Trophoblast cell (in vitro differentiated cells and primary cell): ENCODE data around the gene GDI1.

Source experiments
- DNase-seq, 2 donors: peaks; one replicate each; pipeline ENCODE4 v3.0.0-alpha.2; 2016
- H2AFZ ChIP-seq: 2 replicates; pipeline ENCODE4 v1.6.1; 2013; ENCODE audit warnings: low read length, moderate library complexity, mild to moderate bottlenecking; ENCODE audit not compliant: insufficient read depth, poor library complexity
- H2AK5ac ChIP-seq: 2 replicates; pipeline ENCODE4 v1.6.1; 2013; ENCODE audit warnings: mild to moderate bottlenecking, low read length
- H2BK120ac ChIP-seq: 2 replicates; pipeline ENCODE4 v1.6.1; 2013; ENCODE audit warnings: low read length, mild to moderate bottlenecking, moderate library complexity; ENCODE audit not compliant: insufficient read depth, poor library complexity
- H2BK12ac ChIP-seq: 2 replicates; pipeline ENCODE4 v1.6.1; 2013; ENCODE audit warnings: mild to moderate bottlenecking, low read length, moderate library complexity
- H2BK5ac ChIP-seq: 2 replicates; pipeline ENCODE4 v1.6.1; 2013; ENCODE audit warnings: low read length, low read depth, moderate library complexity, mild to moderate bottlenecking; ENCODE audit not compliant: poor library complexity
- H3K14ac ChIP-seq: 2 replicates; pipeline ENCODE4 v1.6.1; 2013; ENCODE audit warnings: mild to moderate bottlenecking, low read length
- H3K18ac ChIP-seq: 2 replicates; pipeline ENCODE4 v1.6.1; 2013; ENCODE audit warnings: mild to moderate bottlenecking, low read length
- H3K23ac ChIP-seq: 2 replicates; pipeline ENCODE4 v1.6.1; 2013; ENCODE audit warnings: low read length
- H3K27ac ChIP-seq: 2 replicates; pipeline ENCODE4 v1.5.1; 2013; ENCODE audit warnings: low read depth, mild to moderate bottlenecking, inconsistent platforms, low read length, moderate library complexity
- H3K27me3 ChIP-seq: 2 replicates; pipeline ENCODE4 v1.6.1; 2013; ENCODE audit warnings: inconsistent platforms, mild to moderate bottlenecking, low read length, moderate library complexity; ENCODE audit not compliant: insufficient read depth
- H3K36me3 ChIP-seq, 2 experiments: 1 replicate in 1 of 2; 2 replicates in 1 of 2; pipeline ENCODE4 v1.6.1; 2013; ENCODE audit warnings: low read length in 2 of 2, mild to moderate bottlenecking in 2 of 2, moderate library complexity in 1 of 2; ENCODE audit not compliant: insufficient read depth in 2 of 2, control insufficient read depth in 1 of 2
- H3K4ac ChIP-seq: 2 replicates; pipeline ENCODE4 v1.6.1; 2013; ENCODE audit warnings: low read depth, mild to moderate bottlenecking, low read length, moderate library complexity
- H3K4me1 ChIP-seq, 2 experiments: 1 replicate in 1 of 2; 2 replicates in 1 of 2; pipeline ENCODE4 v1.6.1; 2013; ENCODE audit warnings: low read length in 2 of 2, mild to moderate bottlenecking in 2 of 2, moderate library complexity in 1 of 2; ENCODE audit not compliant: insufficient read depth in 2 of 2, control insufficient read depth in 1 of 2
- H3K4me2 ChIP-seq: 2 replicates; pipeline ENCODE4 v1.6.1; 2013; ENCODE audit warnings: inconsistent platforms, mild to moderate bottlenecking, low read length, moderate library complexity
- H3K4me3 ChIP-seq: 2 replicates; pipeline ENCODE4 v1.5.1; 2013; ENCODE audit warnings: mild to moderate bottlenecking, low read depth, low read length, inconsistent platforms
- H3K79me1 ChIP-seq: one replicate; pipeline ENCODE4 v1.6.1; 2013; ENCODE audit warnings: low read length
- H3K79me2 ChIP-seq: 2 replicates; pipeline ENCODE4 v1.6.1; 2013; ENCODE audit warnings: low read length, mild to moderate bottlenecking; ENCODE audit not compliant: control insufficient read depth, insufficient read depth, poor library complexity
- H3K9ac ChIP-seq: 2 replicates; pipeline ENCODE4 v1.6.1; 2013; ENCODE audit warnings: mild to moderate bottlenecking, low read length
- H3K9me3 ChIP-seq: 2 replicates; pipeline ENCODE4 v1.6.1; 2013; ENCODE audit warnings: low read depth, mild to moderate bottlenecking, control low read depth, inconsistent platforms, low read length; ENCODE audit not compliant: insufficient read depth
- H4K12ac ChIP-seq: 2 replicates; pipeline ENCODE4 v1.6.1; 2013; ENCODE audit warnings: low read depth, mild to moderate bottlenecking, low read length, moderate library complexity
- H4K8ac ChIP-seq: 2 replicates; pipeline ENCODE4 v1.6.1; 2013; ENCODE audit warnings: low read depth, mild to moderate bottlenecking, low read length, moderate library complexity
- H4K91ac ChIP-seq: one replicate; pipeline ENCODE4 v1.6.1; 2013; ENCODE audit warnings: low read depth, mild to moderate bottlenecking, low read length, moderate library complexity
- whole genome bisulfite sequencing: extraction: QIAGEN DNeasy Blood & Tissue Kit; methylation state at CpG from one replicate; pipeline ENCODE4 v1.1.7; 2013; ENCODE audit warnings: missing lambda C conversion rate; ENCODE audit not compliant: insufficient read length, insufficient coverage; ENCODE audit errors: extremely low coverage; 5-methylcytosine and 5-hydroxymethylcytosine counted together

The GDI1 gene

DNA sequence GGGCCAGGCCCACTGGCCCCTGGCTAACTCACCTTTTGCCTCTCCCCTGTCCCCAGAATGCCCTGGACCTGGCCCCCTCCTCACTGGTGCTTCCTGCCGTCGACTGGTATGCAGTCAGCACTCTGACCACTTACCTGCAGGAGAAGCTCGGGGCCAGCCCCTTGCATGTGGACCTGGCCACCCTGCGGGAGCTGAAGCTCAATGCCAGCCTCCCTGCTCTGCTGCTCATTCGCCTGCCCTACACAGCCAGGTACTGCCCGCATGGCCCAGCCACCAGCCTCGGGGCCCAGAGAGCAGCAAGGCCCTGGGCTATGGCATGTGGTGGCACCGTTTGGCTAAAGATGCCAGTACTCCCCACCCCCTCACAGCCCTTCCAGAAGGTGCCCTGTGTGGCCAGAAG, 4.7 kb upstream of the GDI1 start:
- Histone ChIP-seq H3K14ac (no peak overlapping the region), H3K4me2 (no peak overlapping the region)
- no CpG with 5 or more reads among the region's 8 CpGs for WGBS

DNA sequence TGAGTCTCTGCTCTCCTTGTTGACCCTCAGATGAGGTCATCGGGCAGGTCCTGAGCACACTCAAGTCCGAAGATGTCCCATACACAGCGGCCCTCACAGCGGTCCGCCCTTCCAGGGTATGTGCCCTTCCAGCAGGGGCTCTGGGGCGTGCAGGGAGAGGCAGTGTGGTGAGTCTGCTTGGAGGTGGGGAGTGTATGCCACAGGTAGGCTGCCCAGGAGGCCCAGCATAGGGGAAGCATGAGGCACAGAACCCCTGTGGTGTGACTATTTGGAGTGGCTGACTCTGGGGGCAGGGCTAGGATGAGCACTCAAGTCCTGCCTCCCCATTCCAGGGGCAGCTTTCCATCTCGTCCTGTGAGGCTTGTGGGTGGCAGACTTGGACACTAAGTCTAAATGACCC, 3.3 kb upstream of the GDI1 start:
- no peak overlapping the region for H2AFZ ChIP-seq
- H3K36me3 ChIP-seq, result peaks cover 49% of the 10 kb centered on the region in 2 experiments
- peaks cover 13% of the 10 kb centered on the region for H3K79me1 ChIP-seq
- peaks cover 21 to 22% of the 10 kb centered on the region in 2 experiments for H3K4me1 ChIP-seq
- H2AK5ac ChIP-seq, result no peak overlapping the region
- no peak overlapping the region for H3K14ac ChIP-seq
- H4K91ac ChIP-seq, result no peak overlapping the region
- H3K18ac ChIP-seq, result no peak overlapping the region
- H3K27me3 ChIP-seq, result no peaks in the 10 kb centered on the region
- H3K23ac ChIP-seq, result no peak overlapping the region
- H4K8ac ChIP-seq, result no peak overlapping the region
- H3K4me3 ChIP-seq, result no peak overlapping the region
- H2BK5ac ChIP-seq, result no peak overlapping the region
- H3K27ac ChIP-seq, result no peak overlapping the region
- no peaks in the 10 kb centered on the region for H3K9me3 ChIP-seq
- no peak overlapping the region for H2BK120ac ChIP-seq
- DNase-seq, result no peak
- no peak overlapping the region for H2BK12ac ChIP-seq
- no peak overlapping the region for H4K12ac ChIP-seq
- no CpG with 5 or more reads among the region's 7 CpGs for whole genome bisulfite sequencing
- no peak overlapping the region for H3K4ac ChIP-seq
- H3K4me2 ChIP-seq, result no peak overlapping the region
- H3K9ac ChIP-seq, result no peak overlapping the region
- peaks cover 20% of the 10 kb centered on the region for H3K79me2 ChIP-seq

More for the DNA sequence above, 4.7 kb upstream of the GDI1 start:
- no peak overlapping the region for H2AFZ ChIP-seq
- DNase-seq, result no peak
- H4K91ac ChIP-seq, result no peak overlapping the region
- no peak overlapping the region for H3K27ac ChIP-seq
- H3K27me3 ChIP-seq, result no peaks in the 10 kb centered on the region
- no peak overlapping the region for H2BK5ac ChIP-seq
- no peak overlapping the region for H2BK120ac ChIP-seq
- no peak overlapping the region for H3K9ac ChIP-seq
- H3K79me2 ChIP-seq, result peaks cover 9% of the 10 kb centered on the region
- no peak overlapping the region for H3K4ac ChIP-seq
- H2BK12ac ChIP-seq, result no peak overlapping the region
- H3K36me3 ChIP-seq, result peaks cover 42 to 45% of the 10 kb centered on the region in 2 experiments
- peaks cover 18 to 23% of the 10 kb centered on the region in 2 experiments for H3K4me1 ChIP-seq
- H3K18ac ChIP-seq, result no peak overlapping the region
- H2AK5ac ChIP-seq, result no peak overlapping the region
- no peak overlapping the region for H4K12ac ChIP-seq
- no peaks in the 10 kb centered on the region for H3K9me3 ChIP-seq
- no peak overlapping the region for H3K4me3 ChIP-seq
- peaks cover 14% of the 10 kb centered on the region for H3K79me1 ChIP-seq
- no peak overlapping the region for H3K23ac ChIP-seq
- no peak overlapping the region for H4K8ac ChIP-seq

DNA sequence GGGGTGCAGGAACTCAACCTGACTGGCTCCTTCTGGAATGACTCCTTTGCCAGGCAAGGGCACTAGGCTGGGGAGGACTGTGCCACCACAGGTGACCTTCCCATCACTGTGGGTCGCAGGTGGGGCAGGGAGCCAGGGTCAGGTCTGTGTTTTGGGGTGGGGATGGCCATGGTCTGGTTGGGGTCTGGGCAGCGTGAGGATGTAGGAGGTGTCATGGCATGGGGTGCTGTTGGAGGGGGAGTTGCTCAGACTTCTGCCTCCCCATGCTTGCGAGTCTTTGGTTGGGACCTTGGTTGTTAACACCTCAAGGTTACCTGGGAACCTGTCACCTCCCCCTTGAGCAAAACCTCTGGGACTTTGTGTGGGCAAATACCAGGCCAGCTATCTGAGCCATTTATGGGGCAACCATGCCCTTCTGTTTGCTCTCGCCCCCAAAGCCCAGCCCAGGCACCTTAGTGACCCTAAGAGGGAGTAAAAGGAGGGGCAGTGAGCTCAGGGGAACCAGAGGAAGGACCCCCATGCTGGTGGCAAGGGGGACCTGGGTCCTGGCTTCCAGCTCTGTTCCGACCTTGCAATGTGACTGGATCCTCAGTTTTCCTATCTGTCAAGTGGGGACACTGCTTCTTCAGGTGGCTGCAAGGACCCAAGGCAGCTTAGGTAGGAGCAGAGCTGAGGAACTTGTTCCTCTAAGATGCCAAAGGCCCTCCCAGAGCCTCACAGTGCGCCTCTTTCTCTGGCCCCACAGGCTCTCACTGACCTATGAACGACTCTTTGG, 2.4 kb upstream of the GDI1 start:
- Histone ChIP-seq H3K4me1 (peaks cover 20 to 21% of the 10 kb centered on the region in 2 experiments), H2BK12ac (no peak overlapping the region), H3K9me3 (no peaks in the 10 kb centered on the region), H2AK5ac (no peak overlapping the region), H4K91ac (no peak overlapping the region), H3K23ac (no peak overlapping the region), H3K14ac (no peak overlapping the region), H3K27me3 (no peaks in the 10 kb centered on the region), H3K79me1 (peaks cover 10% of the 10 kb centered on the region), H2AFZ (no peak overlapping the region), H3K27ac (no peak overlapping the region), H3K18ac (no peak overlapping the region), H2BK120ac (no peak overlapping the region), H3K79me2 (peaks cover 16% of the 10 kb centered on the region), H3K4me2 (no peak overlapping the region), H2BK5ac (no peak overlapping the region), H4K8ac (no peak overlapping the region), H3K9ac (no peak overlapping the region), H3K4ac (no peak overlapping the region), H4K12ac (no peak overlapping the region), H3K36me3 (peaks cover 56 to 57% of the 10 kb centered on the region in 2 experiments), H3K4me3 (no peak overlapping the region)
- DNase-seq, result no peak
- WGBS, result no CpG with 5 or more reads among the region's 7 CpGs

DNA sequence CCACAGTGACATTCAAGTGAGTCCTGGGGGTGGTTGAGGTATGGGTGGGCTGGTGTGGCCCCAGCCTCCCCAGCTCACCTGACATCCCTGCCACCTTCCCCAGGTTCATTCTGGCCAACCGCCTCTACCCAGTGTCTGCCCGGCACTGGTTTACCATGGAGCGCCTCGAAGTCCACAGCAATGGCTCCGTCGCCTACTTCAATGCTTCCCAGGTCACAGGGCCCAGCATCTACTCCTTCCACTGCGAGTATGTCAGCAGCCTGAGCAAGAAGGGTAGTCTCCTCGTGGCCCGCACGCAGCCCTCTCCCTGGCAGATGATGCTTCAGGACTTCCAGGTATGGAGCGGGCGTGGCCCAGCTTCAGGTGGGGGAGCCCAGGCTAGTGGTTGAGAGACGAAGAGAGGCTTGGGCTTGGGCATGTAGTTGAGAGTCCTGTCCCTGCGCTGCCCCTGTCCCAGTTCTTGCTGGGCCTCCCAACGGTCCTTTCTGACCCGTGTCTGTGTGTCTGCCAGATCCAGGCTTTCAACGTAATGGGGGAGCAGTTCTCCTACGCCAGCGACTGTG, 1.7 kb upstream of the GDI1 start:
- Histone ChIP-seq H3K27ac (no peak overlapping the region), H3K23ac (no peak overlapping the region), H2AFZ (no peak overlapping the region), H2AK5ac (no peak overlapping the region), H3K4ac (no peak overlapping the region), H4K91ac (no peak overlapping the region), H3K9ac (no peak overlapping the region), H3K36me3 (peaks cover 63% of the 10 kb centered on the region in 2 experiments), H4K12ac (no peak overlapping the region), H4K8ac (no peak overlapping the region), H2BK12ac (no peak overlapping the region), H3K79me1 (peaks cover 10% of the 10 kb centered on the region), H2BK5ac (no peak overlapping the region), H2BK120ac (no peak overlapping the region), H3K4me2 (no peak overlapping the region), H3K9me3 (no peaks in the 10 kb centered on the region), H3K4me3 (no peak overlapping the region), H3K27me3 (no peaks in the 10 kb centered on the region), H3K14ac (no peak overlapping the region), H3K4me1 (peaks cover 18 to 19% of the 10 kb centered on the region in 2 experiments), H3K79me2 (peaks cover 16% of the 10 kb centered on the region), H3K18ac (no peak overlapping the region)
- no peak for DNase-seq
- no CpG with 5 or more reads among the region's 19 CpGs for WGBS
